ENCODE results near the gene OR51B2.
"Not testable (repeated sequence)": the region's sequence is repeated elsewhere in the genome, so short reads cannot be mapped to it uniquely, and the experiment has no call there.

DNA sequence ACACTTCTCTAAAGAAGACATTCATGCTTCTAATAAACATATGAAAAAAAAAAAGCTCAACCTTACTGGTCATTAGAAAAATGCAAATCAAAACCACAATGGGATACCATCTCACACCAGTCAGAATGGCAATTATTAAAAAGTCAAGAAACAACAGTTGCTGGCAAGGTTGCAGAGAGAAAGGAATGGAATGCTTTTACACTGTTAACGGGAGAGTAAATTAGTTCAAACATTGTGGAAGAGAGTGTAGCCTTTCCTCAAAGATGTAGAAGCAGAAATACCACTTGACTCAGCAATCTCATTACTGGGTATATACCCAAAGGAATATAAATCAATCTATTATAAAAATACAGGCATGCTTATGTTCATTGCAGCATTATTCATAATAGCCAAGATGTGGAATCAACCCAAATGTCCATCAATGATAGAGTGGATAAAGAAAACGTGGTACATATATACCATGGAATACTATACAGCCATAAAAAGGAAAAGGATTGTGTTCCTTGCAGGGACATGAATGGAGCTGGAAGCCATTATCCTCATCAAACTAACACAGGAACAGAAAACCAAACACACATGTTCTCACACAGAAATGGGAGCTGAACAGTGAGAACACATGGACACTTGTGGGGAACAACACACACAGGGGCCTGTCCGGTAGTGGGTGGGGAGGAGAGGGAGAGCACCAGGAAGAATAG lies 10.6 kb downstream of the OR51B2 start:
- TF ChIP-seq, protein P1, sequence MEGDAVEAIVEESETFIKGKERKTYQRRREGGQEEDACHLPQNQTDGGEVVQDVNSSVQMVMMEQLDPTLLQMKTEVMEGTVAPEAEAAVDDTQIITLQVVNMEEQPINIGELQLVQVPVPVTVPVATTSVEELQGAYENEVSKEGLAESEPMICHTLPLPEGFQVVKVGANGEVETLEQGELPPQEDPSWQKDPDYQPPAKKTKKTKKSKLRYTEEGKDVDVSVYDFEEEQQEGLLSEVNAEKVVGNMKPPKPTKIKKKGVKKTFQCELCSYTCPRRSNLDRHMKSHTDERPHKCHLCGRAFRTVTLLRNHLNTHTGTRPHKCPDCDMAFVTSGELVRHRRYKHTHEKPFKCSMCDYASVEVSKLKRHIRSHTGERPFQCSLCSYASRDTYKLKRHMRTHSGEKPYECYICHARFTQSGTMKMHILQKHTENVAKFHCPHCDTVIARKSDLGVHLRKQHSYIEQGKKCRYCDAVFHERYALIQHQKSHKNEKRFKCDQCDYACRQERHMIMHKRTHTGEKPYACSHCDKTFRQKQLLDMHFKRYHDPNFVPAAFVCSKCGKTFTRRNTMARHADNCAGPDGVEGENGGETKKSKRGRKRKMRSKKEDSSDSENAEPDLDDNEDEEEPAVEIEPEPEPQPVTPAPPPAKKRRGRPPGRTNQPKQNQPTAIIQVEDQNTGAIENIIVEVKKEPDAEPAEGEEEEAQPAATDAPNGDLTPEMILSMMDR (IDR thresholded peaks at IDR 0.05) = not testable (repeated sequence)
- not testable (repeated sequence) for TF ChIP-seq POLR2AphosphoS5, POLR2A (IDR thresholded peaks at IDR 0.05)

All from sigmoid colon (tissue), 4 donors.